Right lobe of liver (tissue), 6 donors: ENCODE results near the gene POLR1D. TPM values are rescaled to one million over a fixed set of nuclear protein-coding genes. Genes with fewer than 3 reads are reported as not detected.

Experiments
- ATAC-seq, 4 donors: fragments of 200-7000 bp; cut with Tn5 transposase; one replicate each; pipeline ENCODE4 v1.9.1; 2020; ENCODE audit warnings: mild to moderate bottlenecking in 4 of 4, moderate library complexity in 4 of 4
- DNase-seq, 3 donors: peaks; one replicate each; pipeline ENCODE4 v3.0.0-alpha.2; 2020
- H3K27ac ChIP-seq, 3 donors: fragments of 200-600 bp; one replicate each; pipeline ENCODE4 v1.8.0; 2022
- H3K27me3 ChIP-seq, 2 donors: fragments of 200-600 bp; one replicate each; pipeline ENCODE4 v1.8.0; 2022
- H3K36me3 ChIP-seq, 4 donors: fragments of 200-600 bp; sonication (generic) in 1 of 4; one replicate each; pipeline versions ENCODE4 v1.5.1 to v1.8.0; 2017 to 2022; ENCODE audit warnings: control low read depth in 1 of 4
- H3K4me1 ChIP-seq, 4 donors: fragments of 200-600 bp; sonication (generic) in 1 of 4; one replicate each; pipeline versions ENCODE4 v1.5.1 to v1.8.0; 2017 to 2022; ENCODE audit warnings: control low read depth in 1 of 4
- H3K4me3 ChIP-seq, 3 donors: fragments of 200-600 bp; one replicate each; pipeline ENCODE4 v1.8.0; 2022
- H3K9me3 ChIP-seq, 4 donors: fragments of 200-600 bp; sonication (generic) in 1 of 4; one replicate each; pipeline versions ENCODE4 v1.5.1 to v1.8.0; 2017 to 2022; ENCODE audit warnings: control low read depth in 1 of 4
- POLR2A ChIP-seq: fragments of 450-650 bp; IDR thresholded peaks from one replicate; pipeline ENCODE4 v1.6.1; 2017; ENCODE audit warnings: antibody characterized with exemption, mild to moderate bottlenecking
- WGBS: methylation state at CpG from one replicate; pipeline ENCODE4 v1.1.6; 2018; ENCODE audit warnings: low coverage, low lambda C conversion rate; ENCODE audit not compliant: insufficient coverage; ENCODE audit errors: missing lambda C conversion rate; 5-methylcytosine and 5-hydroxymethylcytosine counted together
- intact Hi-C, 2 donors: fragments of 100-400 bp; cut with DNase I; formaldehyde crosslinking; loops; one replicate each; pipeline versions ENCODE4 v1.11.2 to v1.14.1; 2022
- total RNA-seq, 6 experiments: library from RNA; depleted of rRNA in 2 of 6; stranded (reverse); fragments of >200 nt in 2 of 6; fragmentation: NEBNext Ultra II Directional in 3 of 6; extraction: Animal tissue kit (Norgen Biotek cat#: 25700) in 3 of 6; gene quantifications; one replicate each; pipeline versions ENCODE4 v1.1.0 to v1.2.4, GENCODE V29; 2016 to 2023
- TF ChIP-seq, protein P1 (sequence below), 4 donors: fragments of 200-600 bp in 3 of 4; fragments of 450-650 bp in 1 of 4; IDR thresholded peaks; one replicate each; pipeline versions ENCODE4 v1.5.1 to v1.8.0; 2016 to 2022; ENCODE audit warnings: antibody characterized with exemption in 4 of 4, mild to moderate bottlenecking in 2 of 4
- donor health status: DM: no; HTN: yes; CAD: no.
- donor health status: DM: no; HTN: no; CAD: no.
- donor health status: DM: no; HTN: no; CAD: no.
- donor health status: DM: no; HTN: yes; CAD: no.
- donor health status: DM: no; HTN: yes; CAD: no.

Gene POLR1D
- total RNA-seq, 6 experiments from 2014 or later: 34.9 to 56.2 (median 46.6) TPM

DNA sequence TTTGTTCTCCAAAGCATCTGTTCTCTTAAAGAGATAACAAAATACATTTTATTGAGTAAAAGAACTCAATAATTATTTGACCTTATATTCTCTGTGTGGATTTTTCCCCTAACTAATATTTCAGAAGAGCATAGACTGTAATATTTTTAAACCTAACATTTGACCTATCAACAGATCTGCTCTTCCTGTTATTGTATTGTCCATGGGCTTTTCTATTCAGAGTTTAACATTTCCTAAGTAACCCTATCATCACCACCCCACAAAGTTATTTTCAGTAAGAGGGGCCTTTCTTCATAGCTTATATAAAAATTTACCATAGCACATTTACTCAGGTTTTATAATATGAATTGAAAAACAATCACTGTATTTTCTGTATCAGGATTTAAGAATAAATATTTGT, 17.5 kb downstream of the POLR1D start:
- H3K9me3 ChIP-seq: no peaks in the 10 kb centered on the region
- TF ChIP-seq, protein P1, sequence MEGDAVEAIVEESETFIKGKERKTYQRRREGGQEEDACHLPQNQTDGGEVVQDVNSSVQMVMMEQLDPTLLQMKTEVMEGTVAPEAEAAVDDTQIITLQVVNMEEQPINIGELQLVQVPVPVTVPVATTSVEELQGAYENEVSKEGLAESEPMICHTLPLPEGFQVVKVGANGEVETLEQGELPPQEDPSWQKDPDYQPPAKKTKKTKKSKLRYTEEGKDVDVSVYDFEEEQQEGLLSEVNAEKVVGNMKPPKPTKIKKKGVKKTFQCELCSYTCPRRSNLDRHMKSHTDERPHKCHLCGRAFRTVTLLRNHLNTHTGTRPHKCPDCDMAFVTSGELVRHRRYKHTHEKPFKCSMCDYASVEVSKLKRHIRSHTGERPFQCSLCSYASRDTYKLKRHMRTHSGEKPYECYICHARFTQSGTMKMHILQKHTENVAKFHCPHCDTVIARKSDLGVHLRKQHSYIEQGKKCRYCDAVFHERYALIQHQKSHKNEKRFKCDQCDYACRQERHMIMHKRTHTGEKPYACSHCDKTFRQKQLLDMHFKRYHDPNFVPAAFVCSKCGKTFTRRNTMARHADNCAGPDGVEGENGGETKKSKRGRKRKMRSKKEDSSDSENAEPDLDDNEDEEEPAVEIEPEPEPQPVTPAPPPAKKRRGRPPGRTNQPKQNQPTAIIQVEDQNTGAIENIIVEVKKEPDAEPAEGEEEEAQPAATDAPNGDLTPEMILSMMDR (IDR thresholded peaks at IDR 0.05): no peak
- no peak for TF ChIP-seq POLR2A
- no peak overlapping the region for H3K4me3 ChIP-seq
- H3K4me1 ChIP-seq: peaks cover 0 to 27% (median 5%) of the 10 kb centered on the region in 4 donors
- ATAC-seq (no peak), DNase-seq (no peak)
- H3K27ac ChIP-seq: no peak overlapping the region
- no peaks in the 10 kb centered on the region for H3K27me3 ChIP-seq
- intact Hi-C loops: no loop called here
- no peaks in the 10 kb centered on the region for H3K36me3 ChIP-seq

DNA sequence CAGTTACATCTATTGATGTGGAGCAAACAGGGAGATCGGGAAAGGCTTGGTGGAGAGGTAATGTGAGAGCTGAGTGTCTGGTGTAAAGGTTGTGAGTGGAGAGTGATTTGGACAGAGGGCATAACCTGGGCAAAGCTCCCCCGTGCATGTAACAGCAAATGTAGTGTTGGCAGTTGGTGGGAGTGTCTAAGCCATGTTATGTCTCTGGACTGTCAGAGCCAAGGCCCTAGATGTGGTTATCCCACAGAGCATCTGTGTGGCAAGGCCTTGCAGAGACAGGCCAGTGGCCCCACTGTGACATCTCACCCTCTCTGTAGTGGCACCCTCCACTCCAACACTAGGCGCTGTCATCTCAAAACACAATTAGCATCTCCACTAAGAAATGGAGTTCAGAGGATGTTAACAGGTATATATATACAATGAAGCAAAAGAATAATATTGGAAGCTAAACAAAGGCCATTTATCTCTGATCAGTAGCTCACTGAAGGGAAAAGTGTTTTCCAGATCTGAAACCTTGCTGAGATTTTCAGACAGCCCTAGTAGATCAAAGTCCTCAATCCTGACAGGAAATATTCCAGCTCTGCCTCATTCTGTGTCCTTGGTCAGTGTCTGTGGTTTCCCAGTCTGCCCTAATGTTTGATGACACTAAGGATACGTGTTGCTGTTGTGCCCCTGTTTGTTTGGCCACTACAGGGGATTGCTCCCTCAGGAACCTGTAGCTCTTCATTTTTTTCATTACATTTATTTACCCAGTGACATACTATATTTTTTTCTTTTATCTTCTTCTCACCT, 20.2 kb downstream of the POLR1D start:
- Histone ChIP-seq H3K27ac (peak overlapping the region in 1 of 3 donors; percentile 31), H3K27me3 (no peaks in the 10 kb centered on the region), H3K4me1 (peaks cover 0 to 31% (median 7%) of the 10 kb centered on the region in 4 donors), H3K36me3 (no peaks in the 10 kb centered on the region), H3K9me3 (no peaks in the 10 kb centered on the region), H3K4me3 (no peak overlapping the region)
- TF ChIP-seq, protein P1 (IDR thresholded peaks at IDR 0.05): no peak
- TF ChIP-seq POLR2A: no peak
- intact Hi-C loops: no loop called here
- DNase-seq (no peak), ATAC-seq (peak; percentile 74 to 85 (median 78))
- 35% methylated on average over 3 of the region's 4 CpGs for WGBS

DNA sequence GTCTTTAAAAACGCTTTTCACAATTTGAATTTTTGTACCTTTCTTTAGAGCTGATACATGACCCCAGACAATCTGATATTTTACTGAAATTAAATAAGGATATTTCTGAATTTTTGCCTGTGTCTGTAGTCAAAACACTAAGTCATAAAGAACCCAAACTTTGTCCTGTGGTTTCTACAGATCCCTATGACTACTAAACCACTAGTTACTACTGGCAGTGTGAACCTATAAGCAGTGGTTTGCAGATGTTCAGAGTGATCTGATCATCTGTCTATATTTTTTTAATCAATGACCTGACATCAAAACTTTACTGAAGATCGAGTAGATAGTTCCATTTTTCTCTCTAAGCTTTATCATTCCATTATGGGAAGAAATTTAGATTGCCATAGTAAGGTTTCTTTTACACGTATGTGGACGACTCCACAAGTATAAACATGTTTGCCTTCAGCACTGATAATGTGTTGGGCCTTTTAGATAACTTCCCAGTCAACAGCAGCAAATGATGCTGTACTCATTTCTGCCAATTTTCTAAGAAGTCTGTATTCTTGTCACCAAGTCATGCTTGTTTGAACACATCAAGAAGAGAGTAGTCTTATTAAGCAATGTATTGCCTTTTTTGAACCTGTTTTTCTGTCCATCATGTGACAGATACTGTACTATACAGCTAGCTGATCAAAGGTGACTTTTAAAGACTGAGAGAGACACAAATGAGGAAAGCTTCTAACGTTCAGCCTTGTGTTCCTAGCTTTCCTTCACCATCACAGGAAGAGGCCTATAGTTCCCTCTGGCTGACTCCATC, 21.8 kb downstream of the POLR1D start:
- Histone ChIP-seq H3K9me3 (no peaks in the 10 kb centered on the region), H3K36me3 (no peaks in the 10 kb centered on the region), H3K4me1 (peaks cover 0 to 27% (median 7%) of the 10 kb centered on the region in 4 donors), H3K27ac (no peak overlapping the region), H3K27me3 (no peaks in the 10 kb centered on the region), H3K4me3 (no peak overlapping the region)
- 73% methylated on average over 5 of the region's 5 CpGs for WGBS
- TF ChIP-seq, protein P1 (IDR thresholded peaks at IDR 0.05): no peak
- TF ChIP-seq POLR2A: no peak
- ATAC-seq (peak in 1 of 4 donors; percentile 21), DNase-seq (no peak)
- intact Hi-C loops: no loop called here

GRCh38 chr13:27644302-27644701, 22.6 kb downstream of the POLR1D start:
- Histone ChIP-seq H3K27ac (no peak overlapping the region), H3K9me3 (no peaks in the 10 kb centered on the region), H3K27me3 (no peaks in the 10 kb centered on the region), H3K36me3 (peaks cover 0 to 3% (median 0%) of the 10 kb centered on the region in 4 donors), H3K4me3 (no peak overlapping the region), H3K4me1 (peaks cover 0 to 27% (median 7%) of the 10 kb centered on the region in 4 donors)
- TF ChIP-seq, protein P1 (IDR thresholded peaks at IDR 0.05): no peak
- TF ChIP-seq POLR2A: no peak
- DNase-seq (no peak), ATAC-seq (peak; percentile 50 to 82 (median 69))
- WGBS: 0% methylated on average over 1 of the region's 1 CpG
- intact Hi-C loops: no loop called here
